Activated CD4-positive, alpha-beta T cell treated with anti-CD3 and anti-CD28 coated beads, Interleukin-2, amount 10 ng/mL, durations not matched to agents 7 days and 5 days (primary cell): ENCODE data around the gene FZD2. TPM values are rescaled to one million over a fixed set of nuclear protein-coding genes. Genes with fewer than 3 reads are reported as not detected.
A peak's percentile ranks its signal among the peaks of the same experiment; 100 is the strongest.

Experiments
- CTCF ChIA-PET: fragments of 350-600 bp; sonication (Branson Sonifier 250); formaldehyde crosslinking; loops from one replicate; lab custom pipeline; 2021; ENCODE audit warnings: antibody characterized with exemption; lab: Charles Lee
- POLR2A ChIA-PET: fragments of 350-600 bp; sonication (Branson Sonifier 250); formaldehyde crosslinking; loops from one replicate; lab custom pipeline; 2021; ENCODE audit warnings: antibody characterized with exemption; lab: Charles Lee
- DNase-seq: peaks from one replicate; pipeline ENCODE4 v3.0.0-alpha.2; 2020
- H3K27ac Mint-ChIP-seq: one replicate; pipeline ENCODE4 v1.8.0; 2021; ENCODE audit warnings: mild to moderate bottlenecking, moderate library complexity, mixed read lengths
- H3K27me3 Mint-ChIP-seq: one replicate; pipeline ENCODE4 v1.8.0; 2021; ENCODE audit warnings: mixed read lengths
- H3K36me3 Mint-ChIP-seq: one replicate; pipeline ENCODE4 v1.8.0; 2021; ENCODE audit warnings: low read depth, mixed read lengths
- H3K4me1 Mint-ChIP-seq: one replicate; pipeline ENCODE4 v1.8.0; 2021; ENCODE audit warnings: mixed read lengths
- H3K4me3 Mint-ChIP-seq: one replicate; pipeline ENCODE4 v1.8.0; 2021; ENCODE audit warnings: mild to moderate bottlenecking, moderate library complexity, mixed read lengths
- H3K9me3 Mint-ChIP-seq: one replicate; pipeline ENCODE4 v1.8.0; 2021; ENCODE audit warnings: mixed read lengths
- total RNA-seq, 2 experiments: library from RNA; stranded (reverse); gene quantifications; one replicate each; pipeline ENCODE4 v1.2.3, GENCODE V29; 2021

Gene FZD2
- total RNA-seq, 2 experiments from 2014 or later: 0.15 TPM; not detected in 1

GRCh38 chr17:44549686-44550085, 7.6 kb upstream of the FZD2 start:
- H3K27ac Mint-ChIP-seq: no peak overlapping the region
- peaks cover 22% of the 10 kb centered on the region for H3K27me3 Mint-ChIP-seq
- no peak overlapping the region for H3K4me3 Mint-ChIP-seq
- POLR2A ChIA-PET: no interaction called here
- no peaks in the 10 kb centered on the region for H3K9me3 Mint-ChIP-seq
- no peak for DNase-seq
- no peaks in the 10 kb centered on the region for H3K36me3 Mint-ChIP-seq
- CTCF ChIA-PET: interaction anchor here (0.6 to 0.7 kb wide), 3 partner anchors 17 to 78 kb away, joined by 3 to 4 read pairs (median 4); no protein-coding TSS in a partner anchor
- H3K4me1 Mint-ChIP-seq: no peaks in the 10 kb centered on the region

- no peak overlapping the region for H3K4me3 Mint-ChIP-seq
- no peaks in the 10 kb centered on the region for H3K9me3 Mint-ChIP-seq
- no peak for DNase-seq
- ChIA-PET POLR2A (no interaction called here), CTCF (interaction anchor here (0.6 kb wide), 1 partner anchor 78 kb away, joined by 6 read pairs; no protein-coding TSS in a partner anchor)
- H3K27ac Mint-ChIP-seq: no peak overlapping the region
- no peaks in the 10 kb centered on the region for H3K36me3 Mint-ChIP-seq
- H3K4me1 Mint-ChIP-seq: peaks cover 15% of the 10 kb centered on the region
- H3K27me3 Mint-ChIP-seq: peaks cover 42% of the 10 kb centered on the region
Observed at GRCh38 chr17:44552361-44552760, 4.9 kb upstream of the FZD2 start.

GRCh38 chr17:44555099-44555498, 2.2 kb upstream of the FZD2 start:
- no peaks in the 10 kb centered on the region for H3K9me3 Mint-ChIP-seq
- H3K27ac Mint-ChIP-seq: no peak overlapping the region
- H3K27me3 Mint-ChIP-seq: peaks cover 59% of the 10 kb centered on the region
- CTCF ChIA-PET: interaction anchor here (0.6 kb wide), 1 partner anchor 27 kb away, joined by 3 read pairs; no protein-coding TSS in a partner anchor
- no peak for DNase-seq
- H3K4me1 Mint-ChIP-seq: peaks cover 26% of the 10 kb centered on the region
- POLR2A ChIA-PET: no interaction called here
- no peak overlapping the region for H3K4me3 Mint-ChIP-seq
- peaks cover 4% of the 10 kb centered on the region for H3K36me3 Mint-ChIP-seq

- Mint-ChIP-seq H3K36me3 (peaks cover 4% of the 10 kb centered on the region), H3K27me3 (peaks cover 69% of the 10 kb centered on the region), H3K9me3 (no peaks in the 10 kb centered on the region), H3K4me3 (peak overlapping the region; percentile 78), H3K4me1 (peaks cover 26% of the 10 kb centered on the region), H3K27ac (no peak overlapping the region)
- ChIA-PET POLR2A (no interaction called here), CTCF (interaction anchor here (0.9 to 1.5 kb wide), 4 partner anchors 9 to 33 kb away, joined by 3 to 5 read pairs (median 4); no protein-coding TSS in a partner anchor)
- peak; percentile 21 for DNase-seq
Observed at GRCh38 chr17:44556166-44556831, 985 bp upstream of the FZD2 start.

- POLR2A ChIA-PET: interaction anchor here (0.7 kb wide), 1 partner anchor 125 kb away, joined by 7 read pairs; no protein-coding TSS in a partner anchor
- DNase-seq: peak; percentile 29
- CTCF ChIA-PET: interaction anchor here (1.2 kb wide), 1 partner anchor 10 kb away, joined by 3 read pairs; no protein-coding TSS in a partner anchor
Observed at GRCh38 chr17:44557651-44558285, 484 bp downstream of the FZD2 start.

GRCh38 chr17:44558334-44558709, 1.0 kb downstream of the FZD2 start:
- CTCF ChIA-PET: no interaction called here

More at GRCh38 chr17:44557651-44558285, 484 bp downstream of the FZD2 start:
- H3K4me1 Mint-ChIP-seq: peaks cover 26% of the 10 kb centered on the region
- H3K27me3 Mint-ChIP-seq: peaks cover 71% of the 10 kb centered on the region
- H3K36me3 Mint-ChIP-seq: peaks cover 4% of the 10 kb centered on the region
- H3K27ac Mint-ChIP-seq: no peak overlapping the region
- H3K9me3 Mint-ChIP-seq: no peaks in the 10 kb centered on the region
- peak overlapping the region; percentile 73 for H3K4me3 Mint-ChIP-seq

GRCh38 chr17:44558710-44559633, 1.7 kb downstream of the FZD2 start:
- CTCF ChIA-PET: no interaction called here
- peaks cover 4% of the 10 kb centered on the region for H3K36me3 Mint-ChIP-seq
- no peaks in the 10 kb centered on the region for H3K9me3 Mint-ChIP-seq
- POLR2A ChIA-PET: no interaction called here
- H3K4me3 Mint-ChIP-seq: peak overlapping the region; percentile 34
- no peak for DNase-seq
- peaks cover 77% of the 10 kb centered on the region for H3K27me3 Mint-ChIP-seq
- peaks cover 26% of the 10 kb centered on the region for H3K4me1 Mint-ChIP-seq
- H3K27ac Mint-ChIP-seq: no peak overlapping the region

More at GRCh38 chr17:44558334-44558709, 1.0 kb downstream of the FZD2 start:
- H3K4me1 Mint-ChIP-seq: peaks cover 26% of the 10 kb centered on the region
- H3K36me3 Mint-ChIP-seq: peaks cover 4% of the 10 kb centered on the region
- no peak overlapping the region for H3K27ac Mint-ChIP-seq
- POLR2A ChIA-PET: no interaction called here
- H3K4me3 Mint-ChIP-seq: peak overlapping the region; percentile 34
- peaks cover 73% of the 10 kb centered on the region for H3K27me3 Mint-ChIP-seq
- no peaks in the 10 kb centered on the region for H3K9me3 Mint-ChIP-seq
- DNase-seq: no peak

- ChIA-PET CTCF (no interaction called here), POLR2A (no interaction called here)
- Mint-ChIP-seq H3K4me1 (peaks cover 26% of the 10 kb centered on the region), H3K27me3 (peaks cover 80% of the 10 kb centered on the region), H3K4me3 (no peak overlapping the region), H3K27ac (no peak overlapping the region), H3K36me3 (peaks cover 4% of the 10 kb centered on the region), H3K9me3 (peaks cover 1% of the 10 kb centered on the region)
- DNase-seq: no peak
Observed at GRCh38 chr17:44559634-44560554, 2.6 kb downstream of the FZD2 start.

- H3K27me3 Mint-ChIP-seq: peaks cover 67% of the 10 kb centered on the region
- no peak for DNase-seq
- H3K36me3 Mint-ChIP-seq: peaks cover 7% of the 10 kb centered on the region
- peaks cover 20% of the 10 kb centered on the region for H3K4me1 Mint-ChIP-seq
- peaks cover 9% of the 10 kb centered on the region for H3K9me3 Mint-ChIP-seq
- no peak overlapping the region for H3K27ac Mint-ChIP-seq
- POLR2A ChIA-PET: no interaction called here
- CTCF ChIA-PET: interaction anchor here (0.6 to 1.1 kb wide), 2 partner anchors 137 to 313 kb away, joined by 3 to 4 read pairs; no protein-coding TSS in a partner anchor
- no peak overlapping the region for H3K4me3 Mint-ChIP-seq
Observed at GRCh38 chr17:44561237-44561623, 3.9 kb downstream of the FZD2 start.

- no peak overlapping the region for H3K27ac Mint-ChIP-seq
Observed at GRCh38 chr17:44564429-44564828, 7.1 kb downstream of the FZD2 start.

GRCh38 chr17:44565866-44566443, 8.7 kb downstream of the FZD2 start:
- ChIA-PET POLR2A (no interaction called here), CTCF (no interaction called here)
- no peak for DNase-seq
- Mint-ChIP-seq H3K9me3 (peaks cover 9% of the 10 kb centered on the region), H3K36me3 (peaks cover 2% of the 10 kb centered on the region), H3K27me3 (peaks cover 30% of the 10 kb centered on the region), H3K4me3 (no peak overlapping the region), H3K4me1 (no peaks in the 10 kb centered on the region), H3K27ac (no peak overlapping the region)

More at GRCh38 chr17:44564429-44564828, 7.1 kb downstream of the FZD2 start:
- H3K27me3 Mint-ChIP-seq: peaks cover 44% of the 10 kb centered on the region
- H3K4me1 Mint-ChIP-seq: no peaks in the 10 kb centered on the region
- CTCF ChIA-PET: no interaction called here
- peaks cover 9% of the 10 kb centered on the region for H3K9me3 Mint-ChIP-seq
- POLR2A ChIA-PET: no interaction called here
- no peak overlapping the region for H3K4me3 Mint-ChIP-seq
- peaks cover 2% of the 10 kb centered on the region for H3K36me3 Mint-ChIP-seq
- no peak for DNase-seq
